OCI-LY1 (cell line): Measurements from ENCODE around the gene ZNF664.

Source experiments
- H2AFZ ChIP-seq: fragments of 200-600 bp; sonication (generic), shearing (Covaris generic); 2 replicates; pipeline ENCODE4 v1.6.0; 2014; ENCODE audit warnings: antibody characterized with exemption, mild to moderate bottlenecking, low read length
- H3F3A ChIP-seq: fragments of 200-600 bp; sonication (generic), shearing (Covaris generic); 2 replicates; pipeline ENCODE4 v1.6.0; 2014; ENCODE audit warnings: mild to moderate bottlenecking, antibody characterized with exemption, low read length, moderate library complexity; ENCODE audit not compliant: insufficient read depth
- H3K27ac ChIP-seq: fragments of 200-600 bp; sonication (generic); 2 replicates; pipeline ENCODE4 v1.5.1; 2014; ENCODE audit warnings: low read length, mixed run types, mild to moderate bottlenecking, low read depth; ENCODE audit not compliant: poor library complexity, severe bottlenecking
- H3K27me3 ChIP-seq: fragments of 200-600 bp; sonication (generic); 2 replicates; pipeline ENCODE4 v1.6.0; 2014; ENCODE audit warnings: antibody characterized with exemption, mild to moderate bottlenecking, low read length, moderate library complexity; ENCODE audit not compliant: insufficient read depth
- H3K36me3 ChIP-seq: fragments of 200-600 bp; sonication (generic); 2 replicates; pipeline ENCODE4 v1.6.1; 2014; ENCODE audit warnings: mild to moderate bottlenecking, antibody characterized with exemption, low read length, moderate library complexity, mixed read lengths; ENCODE audit not compliant: insufficient read depth
- H3K4me1 ChIP-seq: fragments of 200-600 bp; sonication (generic); 2 replicates; pipeline ENCODE4 v1.5.1; 2014; ENCODE audit warnings: mild to moderate bottlenecking, low read length, moderate library complexity; ENCODE audit not compliant: insufficient read depth, severe bottlenecking
- H3K4me2 ChIP-seq: fragments of 200-600 bp; sonication (generic), shearing (Covaris generic); 2 replicates; pipeline ENCODE4 v1.6.1; 2014; ENCODE audit warnings: low read length
- H3K4me3 ChIP-seq: fragments of 200-600 bp; sonication (generic); 2 replicates; pipeline ENCODE4 v1.5.1; 2014; ENCODE audit warnings: low read length, low read depth, mild to moderate bottlenecking, mixed read lengths; ENCODE audit not compliant: poor library complexity, severe bottlenecking
- H3K79me2 ChIP-seq: fragments of 200-600 bp; shearing (Covaris generic); 2 replicates; pipeline ENCODE4 v1.6.1; 2016; ENCODE audit warnings: mixed run types, low read length, mixed read lengths; ENCODE audit not compliant: insufficient read depth
- H3K9ac ChIP-seq: fragments of 200-600 bp; sonication (generic), shearing (Covaris generic); 2 replicates; pipeline ENCODE4 v1.6.1; 2014; ENCODE audit warnings: mild to moderate bottlenecking, low read length, mixed read lengths
- H3K9me2 ChIP-seq: fragments of 200-600 bp; sonication (generic), shearing (Covaris generic); 2 replicates; pipeline ENCODE4 v1.6.1; 2014; ENCODE audit warnings: low read depth, mild to moderate bottlenecking, low read length, mixed read lengths
- H3K9me3 ChIP-seq: fragments of 200-600 bp; shearing (Covaris generic); 2 replicates; pipeline ENCODE4 v1.6.1; 2014; ENCODE audit warnings: low read length, mixed read lengths
- H4K20me1 ChIP-seq: fragments of 200-600 bp; sonication (generic), shearing (Covaris generic); 2 replicates; pipeline ENCODE4 v1.6.0; 2016; ENCODE audit warnings: mild to moderate bottlenecking, low read length; ENCODE audit not compliant: insufficient read depth
- EZH2 ChIP-seq: fragments of 200-600 bp; sonication (generic), shearing (Covaris generic); IDR thresholded peaks from 2 replicates; pipeline ENCODE4 v1.8.0; 2017; ENCODE audit warnings: borderline replicate concordance, mixed run types, mild to moderate bottlenecking, antibody characterized with exemption, low read length, moderate library complexity, mixed read lengths
- TF ChIP-seq, protein P1 (sequence below): fragments of 200-600 bp; sonication (generic), shearing (Covaris generic); IDR thresholded peaks from 2 replicates; pipeline ENCODE4 v1.5.1; 2017; ENCODE audit warnings: mild to moderate bottlenecking, antibody characterized with exemption, low read length, moderate library complexity, mixed read lengths

Gene ZNF664

DNA sequence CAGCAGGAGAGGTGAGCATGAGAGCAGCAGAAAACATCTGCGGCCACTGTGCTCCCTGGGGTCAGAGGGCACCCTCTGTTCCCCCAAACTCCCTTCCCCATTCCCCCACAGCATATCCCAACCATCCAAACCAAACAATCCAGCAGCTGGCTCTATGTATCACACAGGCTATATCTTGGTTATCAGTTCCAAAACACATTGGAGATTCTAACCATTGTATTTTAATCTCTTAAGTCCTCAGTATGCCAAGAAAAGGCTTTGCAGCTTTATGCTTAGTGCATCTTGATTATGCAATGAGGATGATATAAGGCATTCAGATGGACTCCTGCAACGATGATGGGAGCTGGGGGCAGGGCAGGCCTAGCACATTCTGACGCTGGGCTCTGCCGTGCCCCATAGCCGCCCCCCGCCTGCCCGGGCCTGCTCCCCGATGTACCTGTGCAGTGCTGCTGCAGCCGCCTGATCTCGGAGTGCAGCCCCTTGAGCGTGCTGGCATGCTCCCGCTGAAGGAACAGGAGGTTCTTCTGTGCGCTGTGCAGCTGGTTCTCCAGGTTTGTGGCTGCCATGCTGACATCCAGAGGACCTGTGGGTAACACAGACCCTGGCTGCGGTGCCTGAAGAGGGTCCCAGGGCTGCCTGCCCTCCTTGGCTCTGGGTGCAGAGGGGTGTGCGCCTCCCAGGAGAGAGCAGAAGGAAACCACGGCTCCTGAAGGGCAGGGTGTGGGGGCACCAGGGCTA lies 29.9 kb upstream of the ZNF664 start:
- H3K27me3 ChIP-seq = 0 out of 2 replicates have a peak, but pooled peaks cover 5% of the 10 kb centered on the region
- no peak overlapping the region for H3K4me3 ChIP-seq
- no peaks in the 10 kb centered on the region for H3F3A ChIP-seq
- H3K4me2 ChIP-seq = no peak overlapping the region
- no peak overlapping the region for H2AFZ ChIP-seq
- TF ChIP-seq, protein P1, sequence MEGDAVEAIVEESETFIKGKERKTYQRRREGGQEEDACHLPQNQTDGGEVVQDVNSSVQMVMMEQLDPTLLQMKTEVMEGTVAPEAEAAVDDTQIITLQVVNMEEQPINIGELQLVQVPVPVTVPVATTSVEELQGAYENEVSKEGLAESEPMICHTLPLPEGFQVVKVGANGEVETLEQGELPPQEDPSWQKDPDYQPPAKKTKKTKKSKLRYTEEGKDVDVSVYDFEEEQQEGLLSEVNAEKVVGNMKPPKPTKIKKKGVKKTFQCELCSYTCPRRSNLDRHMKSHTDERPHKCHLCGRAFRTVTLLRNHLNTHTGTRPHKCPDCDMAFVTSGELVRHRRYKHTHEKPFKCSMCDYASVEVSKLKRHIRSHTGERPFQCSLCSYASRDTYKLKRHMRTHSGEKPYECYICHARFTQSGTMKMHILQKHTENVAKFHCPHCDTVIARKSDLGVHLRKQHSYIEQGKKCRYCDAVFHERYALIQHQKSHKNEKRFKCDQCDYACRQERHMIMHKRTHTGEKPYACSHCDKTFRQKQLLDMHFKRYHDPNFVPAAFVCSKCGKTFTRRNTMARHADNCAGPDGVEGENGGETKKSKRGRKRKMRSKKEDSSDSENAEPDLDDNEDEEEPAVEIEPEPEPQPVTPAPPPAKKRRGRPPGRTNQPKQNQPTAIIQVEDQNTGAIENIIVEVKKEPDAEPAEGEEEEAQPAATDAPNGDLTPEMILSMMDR = no peak
- no peak for TF ChIP-seq EZH2
- H3K9me2 ChIP-seq = no peaks in the 10 kb centered on the region
- no peak overlapping the region for H3K27ac ChIP-seq
- H3K36me3 ChIP-seq = no peaks in the 10 kb centered on the region
- H3K9me3 ChIP-seq = no peaks in the 10 kb centered on the region
- no peak overlapping the region for H3K9ac ChIP-seq
- H4K20me1 ChIP-seq = no peaks in the 10 kb centered on the region
- H3K79me2 ChIP-seq = no peaks in the 10 kb centered on the region
- H3K4me1 ChIP-seq = no peaks in the 10 kb centered on the region

DNA sequence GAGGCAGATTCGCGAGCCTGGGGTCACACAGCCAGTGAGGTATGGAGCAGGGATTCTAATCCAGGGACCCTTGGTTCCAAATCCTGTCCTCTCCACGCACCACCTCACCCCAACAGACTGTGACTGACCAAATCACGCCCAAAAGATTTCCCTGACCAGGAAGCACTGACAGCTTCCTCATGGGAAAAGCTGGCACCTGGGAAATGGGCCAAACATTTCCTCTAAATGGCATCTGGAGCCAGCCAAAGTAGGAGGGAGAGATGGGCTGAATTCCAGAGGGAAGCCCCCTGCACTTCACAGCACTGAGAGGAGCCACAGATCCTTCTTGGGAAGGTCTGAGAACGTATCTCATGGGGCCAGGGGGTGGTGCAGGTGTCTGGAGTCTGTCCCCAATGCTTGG lies 29.2 kb upstream of the ZNF664 start:
- Histone ChIP-seq H2AFZ (no peak overlapping the region), H3K4me1 (no peaks in the 10 kb centered on the region), H3K9me2 (no peaks in the 10 kb centered on the region), H3K27me3 (0 out of 2 replicates have a peak, but pooled peaks cover 5% of the 10 kb centered on the region), H3K27ac (no peak overlapping the region), H4K20me1 (no peaks in the 10 kb centered on the region), H3F3A (no peaks in the 10 kb centered on the region), H3K9me3 (no peaks in the 10 kb centered on the region), H3K36me3 (no peaks in the 10 kb centered on the region), H3K4me2 (no peak overlapping the region), H3K79me2 (no peaks in the 10 kb centered on the region), H3K9ac (no peak overlapping the region), H3K4me3 (no peak overlapping the region)
- no peak for TF ChIP-seq EZH2

DNA sequence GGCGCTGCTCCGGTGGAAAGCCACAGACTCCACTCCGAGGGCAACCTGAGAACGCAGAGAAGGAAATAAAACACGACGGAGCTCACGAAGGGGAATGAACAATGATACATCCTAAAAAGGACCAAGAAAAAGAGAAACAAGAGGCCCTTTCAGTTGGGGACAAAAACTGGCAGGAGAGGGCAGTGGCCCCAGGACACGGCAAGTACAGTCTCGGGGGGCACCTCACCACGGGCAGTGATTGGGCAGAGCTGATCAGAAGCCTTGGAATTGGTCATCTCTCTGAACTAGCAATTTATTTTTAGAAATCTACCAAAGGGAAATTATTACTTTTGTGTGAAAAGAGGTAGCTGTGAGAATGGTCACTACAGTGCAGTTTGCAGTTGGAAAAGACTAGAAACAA lies 28.3 kb upstream of the ZNF664 start:
- TF ChIP-seq, protein P1 = no peak
- TF ChIP-seq EZH2 = no peak

More for the DNA sequence above, 28.3 kb upstream of the ZNF664 start:
- Histone ChIP-seq H3K9me3 (no peaks in the 10 kb centered on the region), H3F3A (no peaks in the 10 kb centered on the region), H3K4me2 (no peak overlapping the region), H2AFZ (no peak overlapping the region), H3K36me3 (no peaks in the 10 kb centered on the region), H3K27me3 (0 out of 2 replicates have a peak, but pooled peaks cover 3% of the 10 kb centered on the region), H3K9ac (no peak overlapping the region), H3K4me3 (no peak overlapping the region), H3K9me2 (no peaks in the 10 kb centered on the region), H4K20me1 (no peaks in the 10 kb centered on the region), H3K4me1 (no peaks in the 10 kb centered on the region), H3K79me2 (no peaks in the 10 kb centered on the region), H3K27ac (no peak overlapping the region)
